ENCODE results near the gene CNOT6L. TPM values are rescaled to one million over a fixed set of nuclear protein-coding genes. Genes with fewer than 3 reads are reported as not detected.
A peak's percentile ranks its signal among the peaks of the same experiment; 100 is the strongest.

CNOT6L gene
- total RNA-seq, 4 donors from 2014 or later, result 10.0 to 21.1 (median 13.1) TPM

DNA sequence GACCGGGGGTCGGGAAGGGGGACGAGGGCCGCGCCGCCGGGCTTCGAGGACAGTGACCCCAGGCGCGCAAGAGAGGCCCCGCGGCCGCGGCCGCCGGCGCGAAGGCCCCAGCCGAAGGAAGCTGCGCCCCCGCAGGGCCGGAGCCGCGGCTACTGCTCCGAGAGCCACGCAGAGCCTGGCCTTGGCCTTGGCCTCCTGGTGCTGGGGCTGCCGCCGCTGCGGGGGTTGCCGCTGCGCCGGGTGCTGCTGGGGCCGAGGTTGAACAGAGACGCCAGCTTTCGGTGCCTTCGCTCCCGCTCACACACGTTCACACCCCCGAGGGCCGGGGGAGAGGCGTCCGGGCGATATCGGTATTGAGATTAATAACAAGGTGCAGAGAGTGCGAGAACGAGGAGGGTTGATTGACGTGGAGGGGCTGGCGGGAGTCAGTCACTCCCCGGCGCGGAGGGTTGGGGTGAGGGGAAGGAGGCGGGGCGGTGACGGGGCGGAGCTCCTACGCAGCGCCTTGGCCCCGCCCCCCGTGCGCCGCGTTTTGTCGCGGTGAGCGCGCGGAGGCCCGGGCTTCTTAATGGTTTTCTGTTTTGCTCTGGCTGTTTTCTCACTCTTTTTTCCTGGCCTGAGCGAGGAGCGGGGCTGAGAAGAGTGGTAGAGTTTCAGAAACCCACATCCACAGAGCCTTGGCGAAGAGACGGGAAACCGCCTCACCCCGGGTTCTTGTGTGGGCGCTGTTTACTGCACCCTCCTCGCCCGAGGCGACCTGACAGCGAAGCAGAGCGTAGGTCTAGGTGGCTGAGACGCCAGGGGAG is 878 bp upstream of the CNOT6L start:
- in situ Hi-C loops (cut with MboI; ENCODE audit: low sequenced_read_pairs in 4 of 4) (no loop called here), intact Hi-C loops (cut with DNase I; ENCODE audit: low total_unique reads) (loop anchor here (1.0 to 5.0 kb wide), 4 partner anchors 42 to 957 kb away; partner anchors contain the start of genes BMP2K, FRAS1 and MRPL1)
- no peaks in the 10 kb centered on the region for H3K9me3 ChIP-seq
- H3K27me3 ChIP-seq, result no peaks in the 10 kb centered on the region
- peak overlapping the region; percentile 80 to 97 (median 92) for H3K4me3 ChIP-seq
- peak; percentile 90 to 92 for DNase-seq
- peak; percentile 81 to 82 for ATAC-seq
- H3K27ac ChIP-seq, result peak overlapping the region; percentile 91 to 100 (median 98)
- peaks cover 40 to 43% of the 10 kb centered on the region in 2 donors for H3K4me1 ChIP-seq
- no peaks in the 10 kb centered on the region for H3K36me3 ChIP-seq
- peak; percentile 92 to 96 for TF ChIP-seq POLR2A (IDR thresholded peaks at IDR 0.05)
- TF ChIP-seq, protein P1, sequence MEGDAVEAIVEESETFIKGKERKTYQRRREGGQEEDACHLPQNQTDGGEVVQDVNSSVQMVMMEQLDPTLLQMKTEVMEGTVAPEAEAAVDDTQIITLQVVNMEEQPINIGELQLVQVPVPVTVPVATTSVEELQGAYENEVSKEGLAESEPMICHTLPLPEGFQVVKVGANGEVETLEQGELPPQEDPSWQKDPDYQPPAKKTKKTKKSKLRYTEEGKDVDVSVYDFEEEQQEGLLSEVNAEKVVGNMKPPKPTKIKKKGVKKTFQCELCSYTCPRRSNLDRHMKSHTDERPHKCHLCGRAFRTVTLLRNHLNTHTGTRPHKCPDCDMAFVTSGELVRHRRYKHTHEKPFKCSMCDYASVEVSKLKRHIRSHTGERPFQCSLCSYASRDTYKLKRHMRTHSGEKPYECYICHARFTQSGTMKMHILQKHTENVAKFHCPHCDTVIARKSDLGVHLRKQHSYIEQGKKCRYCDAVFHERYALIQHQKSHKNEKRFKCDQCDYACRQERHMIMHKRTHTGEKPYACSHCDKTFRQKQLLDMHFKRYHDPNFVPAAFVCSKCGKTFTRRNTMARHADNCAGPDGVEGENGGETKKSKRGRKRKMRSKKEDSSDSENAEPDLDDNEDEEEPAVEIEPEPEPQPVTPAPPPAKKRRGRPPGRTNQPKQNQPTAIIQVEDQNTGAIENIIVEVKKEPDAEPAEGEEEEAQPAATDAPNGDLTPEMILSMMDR (IDR thresholded peaks at IDR 0.05 in 4 of 5, conservative IDR thresholded peaks at IDR 0.05 in 1 of 5), result peak in 1 of 5 experiments; percentile 23

DNA sequence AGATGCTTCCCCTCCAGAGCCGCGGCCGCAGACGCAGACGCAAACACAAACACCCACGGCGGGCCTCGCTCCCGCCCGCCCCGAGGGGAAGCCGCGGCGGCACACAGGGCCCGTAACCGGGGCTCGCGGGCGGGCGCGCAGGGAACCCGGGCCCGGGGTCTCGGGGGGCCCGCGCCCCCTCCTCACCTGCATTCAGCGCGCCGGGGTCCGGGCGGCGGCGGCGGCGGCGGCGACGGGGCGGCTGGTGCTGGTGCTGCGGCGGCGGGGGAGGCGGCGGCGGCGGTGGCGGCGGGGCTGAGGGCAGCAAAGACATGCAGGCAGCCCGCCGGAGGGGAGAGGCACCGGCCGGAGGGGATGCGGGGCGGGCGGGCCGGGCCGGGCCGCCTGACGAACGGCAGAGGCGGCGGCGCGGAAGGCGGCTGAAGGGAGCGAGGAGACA is 255 bp upstream of the CNOT6L start:
- H3K36me3 ChIP-seq, result no peaks in the 10 kb centered on the region
- in situ Hi-C loops (cut with MboI; ENCODE audit: low sequenced_read_pairs in 4 of 4), result no loop called here
- ATAC-seq, result peak; percentile 17 to 28
- peaks cover 41 to 48% of the 10 kb centered on the region in 2 donors for H3K4me1 ChIP-seq
- no peak for DNase-seq
- peak overlapping the region; percentile 91 to 100 (median 98) for H3K27ac ChIP-seq
- peak overlapping the region; percentile 80 to 97 (median 92) for H3K4me3 ChIP-seq
- H3K27me3 ChIP-seq, result no peaks in the 10 kb centered on the region
- H3K9me3 ChIP-seq, result no peaks in the 10 kb centered on the region
- intact Hi-C loops (cut with DNase I; ENCODE audit: low total_unique reads), result loop anchor here (2.0 to 5.0 kb wide), 2 partner anchors 43 to 238 kb away; partner anchors contain the start of gene FRAS1
- TF ChIP-seq POLR2A (IDR thresholded peaks at IDR 0.05), result no peak
- TF ChIP-seq, protein P1 (IDR thresholded peaks at IDR 0.05 in 4 of 5, conservative IDR thresholded peaks at IDR 0.05 in 1 of 5), result no peak

DNA sequence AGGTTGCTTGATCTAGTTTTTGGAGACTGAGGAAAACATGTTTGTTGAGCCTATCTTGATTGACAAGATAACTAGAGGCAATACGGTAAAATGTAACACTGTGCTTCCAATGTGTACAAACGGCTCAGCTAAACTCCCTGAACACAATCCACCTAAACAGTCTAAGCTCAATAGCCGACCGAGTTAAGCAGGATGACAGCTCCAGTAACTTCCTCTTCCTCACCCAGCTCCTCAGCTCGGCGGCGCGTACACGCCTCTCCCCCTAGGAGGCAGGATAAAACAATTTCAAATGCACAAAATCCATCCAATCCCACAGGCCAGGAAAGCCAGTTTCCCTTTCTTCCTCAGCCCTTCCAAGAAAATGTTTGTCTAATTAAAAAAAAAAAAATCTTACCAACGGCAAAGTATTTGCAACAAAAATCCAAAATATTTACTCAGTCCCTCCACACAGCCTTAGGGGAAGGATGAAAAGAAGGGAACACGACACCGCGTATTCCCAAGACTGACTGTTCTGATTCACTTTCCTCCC is 1.0 kb downstream of the CNOT6L start:
- in situ Hi-C loops (cut with MboI; ENCODE audit: low sequenced_read_pairs in 4 of 4), result no loop called here
- peak; percentile 54 to 62 for ATAC-seq
- H3K27ac ChIP-seq, result peak overlapping the region; percentile 91 to 100 (median 98)
- DNase-seq, result peak; percentile 61 to 67
- peaks cover 54 to 58% of the 10 kb centered on the region in 2 donors for H3K4me1 ChIP-seq
- intact Hi-C loops (cut with DNase I; ENCODE audit: low total_unique reads), result loop anchor here (2.0 to 5.0 kb wide), 2 partner anchors 41 to 239 kb away; partner anchors contain the start of gene FRAS1
- no peak for TF ChIP-seq POLR2A (IDR thresholded peaks at IDR 0.05)
- TF ChIP-seq, protein P1 (IDR thresholded peaks at IDR 0.05 in 4 of 5, conservative IDR thresholded peaks at IDR 0.05 in 1 of 5), result peak; percentile 19 to 66 (median 45)
- H3K27me3 ChIP-seq, result no peaks in the 10 kb centered on the region
- H3K36me3 ChIP-seq, result no peaks in the 10 kb centered on the region
- H3K4me3 ChIP-seq, result peak overlapping the region; percentile 75 to 97 (median 92)
- H3K9me3 ChIP-seq, result no peaks in the 10 kb centered on the region

DNA sequence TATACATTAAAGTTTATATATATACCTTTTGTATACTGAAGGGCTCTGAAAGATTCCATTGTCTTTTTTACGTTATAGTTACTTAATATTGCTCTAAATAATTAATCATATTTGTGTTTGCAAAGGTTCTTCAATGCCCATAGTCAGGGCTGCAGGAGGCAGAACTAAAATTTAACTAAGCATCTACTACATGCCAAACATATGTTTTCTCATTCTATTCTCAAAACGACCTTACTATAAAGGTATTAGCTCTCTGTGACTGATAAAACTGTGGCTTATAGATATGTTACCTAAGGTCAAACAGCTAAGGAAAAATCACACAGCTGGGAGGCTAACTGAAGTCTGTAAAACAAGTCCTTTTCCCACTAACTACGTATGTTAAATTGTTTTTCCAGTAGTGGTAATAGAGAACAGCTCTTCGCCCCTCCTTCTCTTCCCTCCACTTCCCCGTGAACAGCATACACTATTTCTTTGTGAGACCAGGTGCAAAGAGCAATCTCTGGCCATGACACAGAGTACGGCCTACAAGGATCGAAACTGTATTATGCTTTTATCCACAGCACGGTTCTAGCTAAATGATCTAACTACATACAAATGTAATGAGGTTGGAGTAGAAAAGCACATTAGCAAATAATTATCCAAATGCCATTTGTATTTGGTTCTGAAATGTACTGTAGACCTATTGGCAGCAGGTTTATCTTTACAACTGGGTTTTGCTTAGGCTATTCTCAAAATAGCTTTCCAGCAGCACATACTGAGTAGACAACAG is 1.7 kb downstream of the CNOT6L start:
- DNase-seq, result no peak
- no peak for ATAC-seq
- intact Hi-C loops (cut with DNase I; ENCODE audit: low total_unique reads) (loop anchor here (2.0 to 5.0 kb wide), 3 partner anchors 21 to 240 kb away; partner anchors contain the start of gene FRAS1), in situ Hi-C loops (cut with MboI; ENCODE audit: low sequenced_read_pairs in 4 of 4) (no loop called here)
- Histone ChIP-seq H3K36me3 (no peaks in the 10 kb centered on the region), H3K4me3 (peak overlapping the region; percentile 75 to 97 (median 92)), H3K4me1 (peaks cover 58 to 60% of the 10 kb centered on the region in 2 donors), H3K27ac (peak overlapping the region; percentile 91 to 100 (median 98)), H3K9me3 (no peaks in the 10 kb centered on the region), H3K27me3 (no peaks in the 10 kb centered on the region)
- TF ChIP-seq POLR2A (IDR thresholded peaks at IDR 0.05), result no peak
- TF ChIP-seq, protein P1 (IDR thresholded peaks at IDR 0.05 in 4 of 5, conservative IDR thresholded peaks at IDR 0.05 in 1 of 5), result no peak
